ENCODE measurements around the gene SFSWAP.
"Not testable (repeated sequence)": the region's sequence is repeated elsewhere in the genome, so short reads cannot be mapped to it uniquely, and the experiment has no call there.

SFSWAP gene

GRCh38 chr12:131765961-131766360 is 55.1 kb downstream of the SFSWAP start:
- DNase-seq = no peak

GRCh38 chr12:131766382-131767107 is 55.7 kb downstream of the SFSWAP start:
- no peak for DNase-seq

- no peak for DNase-seq
Observed at GRCh38 chr12:131770120-131770519, 59.2 kb downstream of the SFSWAP start.

GRCh38 chr12:131771965-131772364 is 61.1 kb downstream of the SFSWAP start:
- DNase-seq = no peak

GRCh38 chr12:131773582-131774221 is 62.8 kb downstream of the SFSWAP start:
- no peak for DNase-seq

- DNase-seq = no peak
Observed at GRCh38 chr12:131774576-131775391, 63.9 kb downstream of the SFSWAP start.

- no peak for DNase-seq
Observed at GRCh38 chr12:131775392-131776236, 64.7 kb downstream of the SFSWAP start.

GRCh38 chr12:131776237-131776889 is 65.5 kb downstream of the SFSWAP start:
- no peak for DNase-seq

- DNase-seq = not testable (repeated sequence)
Observed at GRCh38 chr12:131777269-131777668, 66.4 kb downstream of the SFSWAP start.

- DNase-seq = no peak
Observed at GRCh38 chr12:131779027-131779426, 68.1 kb downstream of the SFSWAP start.

GRCh38 chr12:131782061-131782460 is 71.2 kb downstream of the SFSWAP start:
- no peak for DNase-seq

- DNase-seq = no peak
Observed at GRCh38 chr12:131783915-131784541, 73.1 kb downstream of the SFSWAP start.

- DNase-seq = no peak
Observed at GRCh38 chr12:131784909-131785762, 74.2 kb downstream of the SFSWAP start.

GRCh38 chr12:131785763-131786330 is 75.0 kb downstream of the SFSWAP start:
- DNase-seq = no peak

- DNase-seq = no peak
Observed at GRCh38 chr12:131786331-131786730, 75.4 kb downstream of the SFSWAP start.

- no peak for DNase-seq
Observed at GRCh38 chr12:131787143-131787660, 76.3 kb downstream of the SFSWAP start.

GRCh38 chr12:131788070-131788469 is 77.2 kb downstream of the SFSWAP start:
- DNase-seq = no peak

GRCh38 chr12:131789638-131790037 is 78.7 kb downstream of the SFSWAP start:
- no peak for DNase-seq

GRCh38 chr12:131793243-131794022 is 82.5 kb downstream of the SFSWAP start:
- DNase-seq = no peak
